A549 (cell line): ENCODE measurements around the gene DIS3L2.

Experiments used
- JUNB ChIP-seq: fragments of >200 bp; sonication (Bioruptor Twin); formaldehyde crosslinking; IDR thresholded peaks from 2 replicates; pipeline ENCODE4 v1.6.1; 2016
- KDM1A ChIP-seq: fragments of 200-600 bp; sonication (generic); IDR thresholded peaks from 2 replicates; pipeline ENCODE4 v1.6.1; 2016; ENCODE audit warnings: low read depth, mild to moderate bottlenecking
- NR3C1 ChIP-seq: fragments of >200 bp; sonication (Bioruptor Twin); formaldehyde crosslinking; IDR thresholded peaks from 3 replicates; pipeline ENCODE4 v1.6.1; 2017
- RFX5 ChIP-seq: fragments of 450-650 bp; IDR thresholded peaks from 2 replicates; pipeline ENCODE4 v1.7.1; 2014; ENCODE audit warnings: antibody characterized with exemption, mild to moderate bottlenecking, moderate library complexity
- ZFP36 ChIP-seq: fragments of 450-650 bp; IDR thresholded peaks from 2 replicates; pipeline ENCODE4 v1.6.1; 2014; ENCODE audit warnings: borderline replicate concordance; ENCODE audit not compliant: partially characterized antibody
- TF ChIP-seq, protein P1 (sequence below): IDR thresholded peaks from 2 replicates; pipeline ENCODE4 v1.6.1; 2012
- TF ChIP-seq, protein P2 (sequence below): fragments of 200-600 bp; sonication (generic); IDR thresholded peaks from 2 replicates; pipeline ENCODE4 v1.6.1; 2016; ENCODE audit warnings: antibody characterized with exemption, mild to moderate bottlenecking, moderate library complexity
- TF ChIP-seq, protein P3 (sequence below): fragments of >200 bp; sonication (Bioruptor Twin); formaldehyde crosslinking; IDR thresholded peaks from 3 replicates; pipeline ENCODE4 v1.5.1; 2016
- TF ChIP-seq, protein P4 (sequence below): fragments of 450-650 bp; IDR thresholded peaks from 2 replicates; pipeline ENCODE4 v1.6.1; 2014; ENCODE audit warnings: antibody characterized with exemption

DNA sequence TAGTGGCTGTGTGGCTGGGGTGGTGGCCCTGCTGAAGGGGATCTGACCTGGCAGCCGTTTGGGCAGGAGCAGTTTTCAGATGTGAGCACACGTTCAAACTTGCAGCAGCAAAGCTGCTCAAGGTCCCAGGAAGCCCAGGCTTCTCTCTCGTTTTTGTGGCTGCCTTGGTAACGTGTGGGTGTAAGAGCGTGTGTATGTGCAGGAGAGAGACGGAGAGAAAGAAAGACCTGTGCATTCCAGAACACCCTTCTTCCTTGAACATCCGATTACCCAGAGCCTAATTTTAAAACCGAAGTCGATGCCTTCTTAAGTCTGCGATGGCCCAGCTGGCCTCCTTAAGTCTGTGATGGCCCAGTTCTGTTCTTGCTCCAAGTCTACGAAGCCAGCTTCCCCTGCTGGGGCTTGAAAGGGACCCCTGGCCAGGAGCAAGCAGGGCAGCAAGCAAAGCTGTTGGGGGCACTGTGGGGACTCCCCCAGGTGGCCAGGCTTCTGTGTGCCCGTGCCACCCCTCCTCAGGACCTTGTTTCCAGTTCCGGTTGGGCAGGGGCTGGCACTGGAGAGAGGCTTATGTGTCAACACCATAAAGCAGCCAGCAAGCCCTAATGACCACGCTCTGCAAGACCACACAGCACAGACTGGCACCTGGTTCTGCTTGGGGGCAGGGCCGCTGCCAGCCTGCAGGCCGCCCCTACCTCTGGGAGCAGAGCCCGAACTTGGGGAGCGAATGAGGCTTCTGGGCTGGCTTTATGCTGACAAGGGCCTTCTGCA, 361.2 kb downstream of the DIS3L2 start:
- TF ChIP-seq RFX5 (no peak), KDM1A (no peak), JUNB (no peak), NR3C1 (no peak), ZFP36 (no peak)
- TF ChIP-seq, protein P1, sequence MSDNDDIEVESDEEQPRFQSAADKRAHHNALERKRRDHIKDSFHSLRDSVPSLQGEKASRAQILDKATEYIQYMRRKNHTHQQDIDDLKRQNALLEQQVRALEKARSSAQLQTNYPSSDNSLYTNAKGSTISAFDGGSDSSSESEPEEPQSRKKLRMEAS, result no peak
- TF ChIP-seq, protein P2, sequence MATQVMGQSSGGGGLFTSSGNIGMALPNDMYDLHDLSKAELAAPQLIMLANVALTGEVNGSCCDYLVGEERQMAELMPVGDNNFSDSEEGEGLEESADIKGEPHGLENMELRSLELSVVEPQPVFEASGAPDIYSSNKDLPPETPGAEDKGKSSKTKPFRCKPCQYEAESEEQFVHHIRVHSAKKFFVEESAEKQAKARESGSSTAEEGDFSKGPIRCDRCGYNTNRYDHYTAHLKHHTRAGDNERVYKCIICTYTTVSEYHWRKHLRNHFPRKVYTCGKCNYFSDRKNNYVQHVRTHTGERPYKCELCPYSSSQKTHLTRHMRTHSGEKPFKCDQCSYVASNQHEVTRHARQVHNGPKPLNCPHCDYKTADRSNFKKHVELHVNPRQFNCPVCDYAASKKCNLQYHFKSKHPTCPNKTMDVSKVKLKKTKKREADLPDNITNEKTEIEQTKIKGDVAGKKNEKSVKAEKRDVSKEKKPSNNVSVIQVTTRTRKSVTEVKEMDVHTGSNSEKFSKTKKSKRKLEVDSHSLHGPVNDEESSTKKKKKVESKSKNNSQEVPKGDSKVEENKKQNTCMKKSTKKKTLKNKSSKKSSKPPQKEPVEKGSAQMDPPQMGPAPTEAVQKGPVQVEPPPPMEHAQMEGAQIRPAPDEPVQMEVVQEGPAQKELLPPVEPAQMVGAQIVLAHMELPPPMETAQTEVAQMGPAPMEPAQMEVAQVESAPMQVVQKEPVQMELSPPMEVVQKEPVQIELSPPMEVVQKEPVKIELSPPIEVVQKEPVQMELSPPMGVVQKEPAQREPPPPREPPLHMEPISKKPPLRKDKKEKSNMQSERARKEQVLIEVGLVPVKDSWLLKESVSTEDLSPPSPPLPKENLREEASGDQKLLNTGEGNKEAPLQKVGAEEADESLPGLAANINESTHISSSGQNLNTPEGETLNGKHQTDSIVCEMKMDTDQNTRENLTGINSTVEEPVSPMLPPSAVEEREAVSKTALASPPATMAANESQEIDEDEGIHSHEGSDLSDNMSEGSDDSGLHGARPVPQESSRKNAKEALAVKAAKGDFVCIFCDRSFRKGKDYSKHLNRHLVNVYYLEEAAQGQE, result no peak
- TF ChIP-seq, protein P3, sequence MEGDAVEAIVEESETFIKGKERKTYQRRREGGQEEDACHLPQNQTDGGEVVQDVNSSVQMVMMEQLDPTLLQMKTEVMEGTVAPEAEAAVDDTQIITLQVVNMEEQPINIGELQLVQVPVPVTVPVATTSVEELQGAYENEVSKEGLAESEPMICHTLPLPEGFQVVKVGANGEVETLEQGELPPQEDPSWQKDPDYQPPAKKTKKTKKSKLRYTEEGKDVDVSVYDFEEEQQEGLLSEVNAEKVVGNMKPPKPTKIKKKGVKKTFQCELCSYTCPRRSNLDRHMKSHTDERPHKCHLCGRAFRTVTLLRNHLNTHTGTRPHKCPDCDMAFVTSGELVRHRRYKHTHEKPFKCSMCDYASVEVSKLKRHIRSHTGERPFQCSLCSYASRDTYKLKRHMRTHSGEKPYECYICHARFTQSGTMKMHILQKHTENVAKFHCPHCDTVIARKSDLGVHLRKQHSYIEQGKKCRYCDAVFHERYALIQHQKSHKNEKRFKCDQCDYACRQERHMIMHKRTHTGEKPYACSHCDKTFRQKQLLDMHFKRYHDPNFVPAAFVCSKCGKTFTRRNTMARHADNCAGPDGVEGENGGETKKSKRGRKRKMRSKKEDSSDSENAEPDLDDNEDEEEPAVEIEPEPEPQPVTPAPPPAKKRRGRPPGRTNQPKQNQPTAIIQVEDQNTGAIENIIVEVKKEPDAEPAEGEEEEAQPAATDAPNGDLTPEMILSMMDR, result no peak
- TF ChIP-seq, protein P4, sequence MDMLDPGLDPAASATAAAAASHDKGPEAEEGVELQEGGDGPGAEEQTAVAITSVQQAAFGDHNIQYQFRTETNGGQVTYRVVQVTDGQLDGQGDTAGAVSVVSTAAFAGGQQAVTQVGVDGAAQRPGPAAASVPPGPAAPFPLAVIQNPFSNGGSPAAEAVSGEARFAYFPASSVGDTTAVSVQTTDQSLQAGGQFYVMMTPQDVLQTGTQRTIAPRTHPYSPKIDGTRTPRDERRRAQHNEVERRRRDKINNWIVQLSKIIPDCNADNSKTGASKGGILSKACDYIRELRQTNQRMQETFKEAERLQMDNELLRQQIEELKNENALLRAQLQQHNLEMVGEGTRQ, result no peak
